T-helper 2 cell (primary cell): ENCODE measurements around the gene GMPPA.

Experiments used
- DNase-seq, 5 experiments: peaks; one replicate each; pipeline versions ENCODE4 v3.0.0 to v3.0.0-alpha.2; 2012 to 2022
- total RNA-seq, 2 donors: gene quantifications; one replicate each; lab custom pipeline; 2026; lab: John Stamatoyannopoulos, UW

The GMPPA gene
- total RNA-seq, result 16.5 to 23.0 reads per million in 2 donors

DNA sequence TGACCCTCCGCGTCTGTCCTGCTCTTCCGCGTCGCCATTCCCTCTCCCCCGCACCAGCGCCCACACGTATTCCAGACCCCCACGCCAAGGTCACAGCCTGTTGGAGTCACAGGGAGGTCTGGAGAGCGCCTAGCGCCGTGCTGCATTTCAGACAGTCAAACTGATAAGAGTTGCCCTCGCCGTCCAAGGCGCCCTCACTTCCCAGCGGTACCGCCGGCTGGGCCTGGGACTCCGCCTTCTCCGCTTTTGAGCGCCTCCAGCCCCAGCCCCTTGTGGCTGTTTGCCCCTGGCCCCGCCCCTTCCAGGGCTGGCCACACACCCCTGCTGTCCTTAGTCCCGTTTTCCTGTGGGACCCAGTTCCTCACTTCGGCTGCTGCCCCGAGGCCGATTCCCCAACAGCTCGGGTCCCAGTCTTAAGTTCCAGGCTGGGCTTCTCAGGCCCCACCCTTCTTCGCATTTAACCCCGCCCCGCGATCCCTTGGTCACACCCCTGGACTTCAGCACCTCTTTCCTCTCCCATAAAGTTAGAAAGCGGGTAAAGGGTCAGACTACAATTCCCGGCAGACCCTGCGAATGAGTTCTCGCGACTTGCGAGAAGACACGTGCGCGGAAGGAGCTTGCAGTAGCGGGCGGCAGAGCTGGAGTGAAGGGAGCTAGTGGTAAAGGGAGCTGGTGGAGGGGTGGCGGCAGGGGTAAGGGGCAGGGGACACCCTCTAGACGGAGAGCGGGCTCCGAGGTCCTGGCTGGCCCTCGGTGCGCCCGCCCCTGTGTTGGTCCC lies at the start of gene GMPPA:
Gene GMPPA (plus strand): TSS at position 612 of the 778 bp plus-strand sequence. CDS start 1,085 bp downstream, outside the sequence.
- peak; percentile 71 to 98 (median 88) for DNase-seq

- no peak for DNase-seq
Observed at GRCh38 chr2:219449609-219450008, 49.1 kb upstream of the GMPPA start.

- DNase-seq, result no peak
Observed at GRCh38 chr2:219451661-219452360, 46.9 kb upstream of the GMPPA start.

GRCh38 chr2:219452361-219453317 lies 46.1 kb upstream of the GMPPA start:
- no peak for DNase-seq

GRCh38 chr2:219453671-219454590 lies 44.8 kb upstream of the GMPPA start:
- DNase-seq, result no peak

DNA sequence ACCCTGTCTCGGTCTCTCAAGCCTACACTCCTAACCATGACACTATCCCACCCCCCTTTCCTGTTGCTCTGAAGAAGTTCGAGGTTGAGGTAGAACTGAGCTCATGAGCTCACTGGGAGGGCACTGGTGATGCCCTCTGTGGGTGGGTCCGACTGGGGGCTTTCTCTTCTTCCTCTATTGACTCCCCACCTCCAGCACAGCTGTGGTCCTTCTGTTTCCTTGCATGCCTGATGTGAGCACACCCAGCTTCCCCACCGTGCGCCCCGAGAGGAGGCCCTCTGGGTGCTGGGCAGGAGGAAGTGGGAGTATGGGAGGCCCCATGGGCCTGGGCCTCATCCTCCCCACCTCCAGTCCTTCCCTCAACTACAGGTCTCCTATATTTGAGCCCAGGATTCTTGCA lies 43.1 kb upstream of the GMPPA start:
- no peak for DNase-seq

- DNase-seq, result peak in 1 of 5 experiments; percentile 23
Observed at GRCh38 chr2:219457784-219458369, 40.8 kb upstream of the GMPPA start.

- no peak for DNase-seq
Observed at GRCh38 chr2:219458996-219459395, 39.7 kb upstream of the GMPPA start.

- peak in 3 of 5 experiments; percentile 10 to 21 (median 20) for DNase-seq
Observed at GRCh38 chr2:219459460-219460311, 39.0 kb upstream of the GMPPA start.

DNA sequence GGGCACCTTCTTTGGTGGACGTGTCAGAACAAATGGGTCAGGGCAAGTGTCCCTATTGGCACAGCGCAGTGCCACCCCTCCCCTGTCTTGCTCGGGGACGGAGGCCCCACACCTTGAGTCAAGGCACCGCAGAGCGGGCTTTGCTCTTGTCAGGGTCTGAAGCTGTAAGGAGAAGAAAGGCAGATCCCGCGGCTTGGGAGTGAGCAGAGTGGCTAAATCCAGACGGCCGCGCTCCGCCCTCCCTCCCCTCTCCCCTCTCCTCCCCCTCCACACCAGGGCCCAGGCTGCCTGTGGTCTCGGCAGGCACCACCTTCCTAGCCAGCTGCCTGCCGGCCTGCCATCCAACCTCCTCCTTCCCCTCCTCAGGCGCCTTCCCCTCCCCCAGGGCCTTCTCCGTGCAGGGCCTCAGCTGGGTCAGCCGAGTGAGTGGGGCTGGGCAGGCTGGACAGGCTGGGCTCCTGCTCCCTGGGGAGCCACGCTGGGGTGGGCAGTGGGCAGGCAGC lies 38.2 kb upstream of the GMPPA start:
- no peak for DNase-seq

DNA sequence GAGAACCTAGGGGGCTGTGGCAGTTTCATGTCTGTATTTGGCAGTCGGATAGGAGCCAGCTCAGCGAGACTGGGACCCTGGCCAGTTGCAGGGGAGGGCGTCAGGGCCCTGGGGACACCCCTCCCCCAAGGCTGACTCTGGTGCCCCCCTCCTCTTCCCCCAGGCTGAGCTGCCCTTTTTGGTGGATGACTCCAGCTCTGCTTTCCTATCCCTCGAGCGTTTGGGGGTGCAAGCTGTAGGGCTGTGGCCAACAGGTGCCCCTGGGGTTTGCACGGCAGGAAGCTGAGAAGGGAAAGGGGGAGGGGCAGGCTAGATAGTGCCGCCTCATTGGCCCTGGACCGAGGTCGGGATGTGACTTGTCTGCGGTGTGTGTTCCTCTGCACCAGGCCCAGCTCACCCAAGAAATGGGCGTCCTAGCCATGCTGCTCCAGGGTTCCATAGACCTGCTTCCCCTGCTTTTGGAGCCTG lies 37.6 kb upstream of the GMPPA start:
- peak in 1 of 5 experiments; percentile 52 for DNase-seq

DNA sequence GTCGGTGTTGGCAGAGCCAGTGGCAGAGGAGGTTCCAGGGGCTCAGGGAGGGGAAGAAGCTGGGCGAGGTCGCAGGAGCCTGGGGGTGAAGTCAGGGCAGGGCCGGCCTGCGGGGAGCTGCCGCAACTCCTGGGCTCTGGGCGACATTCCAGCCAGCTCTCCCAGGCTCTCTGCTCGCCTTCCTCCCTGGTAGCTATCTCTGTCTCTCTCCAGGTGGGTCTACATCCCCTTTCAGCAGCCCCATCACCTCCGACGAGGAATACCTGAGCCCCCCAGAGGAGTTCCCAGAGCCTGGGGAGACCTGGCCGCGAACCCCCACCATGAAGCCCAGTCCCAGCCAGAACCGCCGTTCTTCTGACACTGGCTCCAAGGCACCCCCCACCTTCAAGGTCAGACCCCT lies 37.0 kb upstream of the GMPPA start:
- DNase-seq, result no peak

GRCh38 chr2:219462349-219462748 lies 36.3 kb upstream of the GMPPA start:
- DNase-seq, result no peak

DNA sequence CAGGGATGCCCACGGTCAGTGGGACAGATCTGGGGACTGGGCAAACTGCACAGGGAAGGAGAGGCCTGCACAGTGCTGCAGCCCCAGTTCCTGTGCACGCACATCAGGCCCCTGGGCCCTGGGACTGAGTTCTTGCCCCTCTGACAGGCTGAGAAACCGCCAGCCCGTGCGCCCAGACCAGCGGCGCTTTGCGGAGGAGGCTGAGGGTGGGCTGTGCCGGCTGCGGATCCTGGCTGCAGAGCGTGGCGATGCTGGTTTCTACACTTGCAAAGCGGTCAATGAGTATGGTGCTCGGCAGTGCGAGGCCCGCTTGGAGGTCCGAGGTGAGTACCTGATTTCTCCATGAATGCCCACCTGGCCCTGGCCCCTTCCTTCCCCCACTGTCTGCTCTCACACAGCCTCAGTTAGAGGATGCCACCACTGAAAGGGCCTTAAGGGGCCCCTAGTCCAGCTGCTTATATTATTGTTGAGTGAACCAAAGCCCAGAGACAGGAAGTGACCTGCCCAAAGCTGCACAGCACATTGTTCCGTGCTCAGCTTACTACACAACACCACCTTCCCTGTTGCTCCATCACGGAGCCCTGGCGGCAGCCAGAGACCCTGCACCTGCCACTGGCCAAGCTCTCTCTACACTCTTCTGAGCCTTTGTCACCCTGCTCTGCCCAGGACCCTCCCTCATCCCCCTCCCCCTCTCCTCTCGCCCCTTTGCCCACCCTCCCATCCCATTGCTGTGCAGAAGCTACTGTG lies 34.2 kb upstream of the GMPPA start:
- DNase-seq, result no peak

- no peak for DNase-seq
Observed at GRCh38 chr2:219465659-219466561, 32.8 kb upstream of the GMPPA start.

DNA sequence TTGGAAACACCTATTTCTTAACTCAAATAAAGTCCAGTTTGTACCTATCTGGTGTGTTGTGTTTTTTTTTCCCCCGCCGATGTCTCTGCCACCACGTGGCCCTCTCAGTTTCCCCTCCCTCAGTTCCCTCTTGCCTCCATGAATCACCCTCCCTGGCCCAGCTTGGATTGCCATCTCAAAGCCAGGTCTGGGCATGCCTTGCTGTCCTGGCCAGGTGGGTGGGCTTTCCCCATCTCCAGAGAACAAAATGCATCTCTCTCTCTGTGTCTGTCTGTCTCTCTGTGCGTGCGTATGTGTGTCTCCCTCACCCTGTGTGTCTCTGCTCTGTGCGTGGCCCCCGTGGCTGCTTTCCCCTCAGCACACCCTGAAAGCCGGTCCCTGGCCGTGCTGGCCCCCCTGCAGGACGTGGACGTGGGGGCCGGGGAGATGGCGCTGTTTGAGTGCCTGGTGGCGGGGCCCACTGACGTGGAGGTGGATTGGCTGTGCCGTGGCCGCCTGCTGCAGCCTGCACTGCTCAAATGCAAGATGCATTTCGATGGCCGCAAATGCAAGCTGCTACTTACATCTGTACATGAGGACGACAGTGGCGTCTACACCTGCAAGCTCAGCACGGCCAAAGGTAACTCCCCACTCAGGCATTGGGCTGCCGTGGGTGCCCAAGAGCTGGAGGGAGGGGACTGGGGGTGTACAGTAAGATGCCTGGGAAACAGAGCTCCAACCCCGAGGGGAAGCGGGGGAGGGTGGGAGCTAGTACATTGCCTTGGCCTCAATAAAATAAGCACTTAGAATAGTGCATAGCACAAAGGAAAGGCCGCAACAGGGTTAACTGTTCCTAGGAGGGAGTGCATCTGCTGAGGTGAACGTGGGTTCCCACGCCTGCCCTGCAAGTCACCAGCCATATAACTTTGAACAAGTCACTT lies 31.6 kb upstream of the GMPPA start:
- DNase-seq, result no peak

DNA sequence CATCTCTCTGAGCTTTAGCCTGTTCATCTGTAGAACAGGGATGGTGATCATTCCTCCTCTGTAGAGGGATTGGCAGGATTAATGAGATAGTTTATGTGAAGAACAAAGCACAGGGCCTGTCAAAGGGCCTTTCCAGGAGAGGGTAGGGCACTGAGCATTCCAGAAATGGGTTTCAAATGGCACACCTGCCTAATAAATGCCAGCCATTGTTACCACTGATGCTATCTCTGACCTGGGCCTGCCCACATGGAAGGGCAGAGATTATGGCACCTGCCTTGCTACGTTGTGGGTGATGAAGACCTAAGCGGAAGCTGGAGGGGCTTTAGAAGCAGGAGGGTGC lies 31.0 kb upstream of the GMPPA start:
- no peak for DNase-seq
